Camera-type eye (tissue), 1 donor: ENCODE measurements around the gene SMCHD1. TPM values are rescaled to one million over a fixed set of nuclear protein-coding genes. Genes with fewer than 3 reads are reported as not detected.

Experiments
- total RNA-seq: library from RNA; depleted of rRNA; stranded (reverse); fragments of >200 nt; gene quantifications from one replicate; pipeline ENCODE4 v1.2.3, GENCODE V29; 2014

Gene SMCHD1
- total RNA-seq: 207 TPM

DNA sequence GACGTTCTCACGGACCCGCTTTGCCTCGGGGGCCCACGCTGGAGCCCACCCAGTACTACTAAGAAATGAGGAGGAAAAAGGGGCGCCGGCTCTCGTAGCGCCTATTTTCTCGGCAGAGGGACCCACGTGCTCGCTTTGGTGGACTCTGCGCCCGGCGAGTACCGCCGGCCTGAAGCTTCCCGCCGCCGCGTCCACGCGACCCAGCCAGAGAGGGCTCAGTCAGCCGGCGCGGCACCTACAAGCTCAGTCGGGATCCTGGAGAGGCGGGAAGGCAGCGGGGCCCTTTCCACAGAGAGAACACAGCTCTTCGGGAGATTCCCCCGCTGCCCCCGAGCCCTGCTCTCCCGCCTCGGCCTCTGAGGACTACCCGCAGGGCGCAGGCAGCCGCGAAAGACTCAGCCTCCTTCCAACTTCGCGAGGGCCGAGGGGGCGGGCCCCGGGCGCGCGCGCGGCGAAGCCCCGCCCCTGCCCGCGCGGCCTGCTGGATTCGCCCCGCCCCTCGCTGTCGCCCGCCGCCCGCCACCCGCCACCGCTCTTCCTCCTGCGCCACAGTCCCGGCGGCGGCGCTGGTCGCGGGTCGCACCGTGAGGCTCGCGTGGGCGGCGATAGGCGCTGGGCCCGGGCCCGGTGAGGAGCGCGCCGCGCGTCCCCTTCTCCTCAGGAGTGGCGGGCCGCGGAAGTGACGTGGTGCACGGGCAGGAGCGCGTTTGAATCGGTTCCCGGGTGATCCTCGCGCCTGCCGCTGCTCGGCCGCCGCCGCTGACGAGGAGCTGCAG is at the start of gene SMCHD1:
SMCHD1 (plus strand) TSS at position 549 of the 776 bp plus-strand sequence. CDS start 350 bp downstream, outside the sequence.

DNA sequence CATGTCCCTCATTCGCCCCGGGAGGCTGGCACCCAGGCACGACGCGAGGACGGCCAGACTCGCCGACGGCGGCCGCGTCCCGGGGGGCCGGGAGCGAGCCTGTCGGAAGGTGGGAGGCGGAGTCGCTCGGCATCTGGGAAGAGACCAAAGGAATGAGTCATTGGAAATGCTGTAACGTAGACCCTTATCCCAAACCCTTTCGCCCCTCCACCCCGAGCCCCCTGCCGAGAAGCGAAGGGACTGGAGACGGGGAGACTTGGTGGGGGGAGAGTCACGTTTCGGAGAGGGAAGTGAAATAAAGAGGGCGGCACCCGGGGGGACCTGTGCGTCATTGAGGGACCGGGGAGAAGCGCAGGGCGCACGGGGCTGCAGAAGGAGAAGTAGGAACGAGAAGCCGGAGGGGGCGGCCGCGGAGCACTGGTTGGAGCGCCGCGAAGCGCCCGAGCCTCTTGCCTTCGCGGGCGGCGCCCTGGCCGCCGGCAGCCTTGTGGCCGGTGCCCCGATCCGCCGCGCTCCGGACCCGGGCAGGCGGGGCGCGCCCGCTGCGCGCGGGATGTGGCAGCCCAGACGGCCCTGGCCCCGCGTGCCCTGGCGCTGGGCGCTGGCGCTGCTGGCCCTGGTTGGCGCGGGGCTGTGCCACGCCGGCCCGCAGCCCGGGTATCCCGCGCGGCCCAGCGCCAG is 191.2 kb downstream of the SMCHD1 start, which contains the start of gene EMILIN2:
EMILIN2 (plus strand) TSS at position 371 of the 681 bp plus-strand sequence; CDS start at position 554, 183 bp downstream.

Other genes with a start within 250 kb of the SMCHD1 start
- gene METTL4, start 84.2 kb upstream of the SMCHD1 start, total RNA-seq: 17.0 TPM
- 10.5 TPM for gene NDC80, start 84.2 kb upstream of the SMCHD1 start, total RNA-seq
- gene EMILIN2, start 191.3 kb downstream of the SMCHD1 start, total RNA-seq: 41.1 TPM